ENCODE measurements around the gene LRRC3.

Gene LRRC3

GRCh38 chr21:44438531-44439210 is 16.6 kb upstream of the LRRC3 start:
- DNase-seq (ENCODE audit: low spot score): no peak

GRCh38 chr21:44439211-44439600 is 16.1 kb upstream of the LRRC3 start:
- no peak for DNase-seq (ENCODE audit: low spot score)

- DNase-seq (ENCODE audit: low spot score): no peak
These were observed 14.9 kb upstream of the LRRC3 start for GRCh38 chr21:44440241-44441040.

- DNase-seq (ENCODE audit: low spot score): no peak
These were observed 14.3 kb upstream of the LRRC3 start for GRCh38 chr21:44441041-44441400.

GRCh38 chr21:44441581-44442265 is 13.6 kb upstream of the LRRC3 start:
- DNase-seq (ENCODE audit: low spot score): no peak

- no peak for DNase-seq (ENCODE audit: low spot score)
These were observed 12.8 kb upstream of the LRRC3 start for GRCh38 chr21:44442266-44443125.

DNA sequence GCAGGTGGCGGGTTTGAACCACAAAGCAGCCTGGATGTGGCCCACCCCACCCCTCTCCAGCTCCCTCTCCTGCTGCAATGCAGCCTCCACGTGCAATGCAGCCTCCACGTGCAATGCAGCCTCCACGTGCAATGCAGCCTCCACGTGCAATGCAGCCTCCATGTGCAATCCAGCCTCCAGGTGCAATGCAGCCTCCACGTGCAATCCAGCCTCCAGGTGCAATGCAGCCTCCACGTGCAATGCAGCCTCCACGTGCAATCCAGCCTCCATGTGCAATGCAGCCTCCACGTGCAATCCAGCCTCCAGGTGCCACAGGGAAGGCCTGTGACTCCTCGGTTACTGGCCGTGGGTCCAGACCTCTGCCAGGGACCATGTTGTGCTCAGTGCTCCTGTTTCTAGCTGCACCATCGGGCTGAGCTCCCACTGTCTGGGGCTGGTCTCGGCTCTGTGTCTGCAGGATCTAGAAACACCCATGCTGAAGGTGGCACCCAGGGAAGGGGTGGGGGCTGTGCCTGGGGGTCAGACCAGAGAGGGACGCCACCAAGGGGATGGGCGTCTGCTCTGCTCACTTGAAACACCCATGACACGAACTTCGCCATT is 11.9 kb upstream of the LRRC3 start:
- no peak for DNase-seq (ENCODE audit: low spot score)

- DNase-seq (ENCODE audit: low spot score): no peak
These were observed 11.4 kb upstream of the LRRC3 start for GRCh38 chr21:44443891-44444285.

- DNase-seq (ENCODE audit: low spot score): no peak
These were observed 10.9 kb upstream of the LRRC3 start for GRCh38 chr21:44444286-44444931.

- DNase-seq (ENCODE audit: low spot score): no peak
These were observed 10.0 kb upstream of the LRRC3 start for GRCh38 chr21:44445145-44445812.

GRCh38 chr21:44448651-44449131 is 6.6 kb upstream of the LRRC3 start:
- DNase-seq (ENCODE audit: low spot score): no peak

- DNase-seq (ENCODE audit: low spot score): no peak
These were observed 5.6 kb upstream of the LRRC3 start for GRCh38 chr21:44449473-44450363.

- no peak for DNase-seq (ENCODE audit: low spot score)
These were observed 4.9 kb upstream of the LRRC3 start for GRCh38 chr21:44450402-44450801.

DNA sequence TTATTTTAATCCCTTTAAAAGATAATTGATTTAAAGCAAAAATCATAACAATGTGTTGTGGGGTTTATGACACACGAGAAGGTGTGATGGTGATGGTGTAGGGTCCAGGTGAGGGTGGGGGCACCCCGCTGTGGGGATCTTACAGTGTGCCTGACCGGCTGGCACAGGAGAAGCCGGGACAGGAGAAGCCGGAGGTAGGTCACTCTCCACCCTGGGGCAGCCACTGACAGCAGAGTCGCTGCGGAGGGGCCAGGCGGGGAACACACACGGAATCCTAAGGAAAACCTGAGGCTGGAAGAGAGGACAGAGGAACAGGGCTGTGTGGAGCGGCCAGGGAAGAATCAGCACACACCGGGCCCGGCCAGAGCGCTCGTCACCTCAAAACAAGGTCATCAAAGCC is 4.3 kb upstream of the LRRC3 start:
- DNase-seq (ENCODE audit: low spot score): no peak

DNA sequence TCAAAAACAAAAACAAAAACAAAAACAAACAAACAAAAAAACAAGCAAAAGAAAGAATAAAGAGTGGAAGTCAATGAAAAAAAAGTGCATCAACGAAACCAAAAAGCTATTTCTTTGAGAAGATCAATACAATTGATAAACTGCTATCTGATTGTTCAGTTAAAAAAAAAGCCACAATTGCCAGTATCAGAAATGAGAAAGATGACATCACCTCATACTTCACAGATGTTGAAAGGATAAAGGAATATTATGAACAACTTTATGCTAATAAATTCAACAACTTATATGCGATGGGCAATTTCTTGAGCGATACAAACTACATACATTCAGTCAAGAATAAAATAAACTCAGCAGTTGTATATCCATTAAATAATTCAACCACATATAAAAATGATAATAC is 2.2 kb upstream of the LRRC3 start:
- no peak for DNase-seq (ENCODE audit: low spot score)

GRCh38 chr21:44454058-44454457 is 1.3 kb upstream of the LRRC3 start:
- no peak for DNase-seq (ENCODE audit: low spot score)

GRCh38 chr21:44455524-44456213 is 359 bp downstream of the LRRC3 start:
- peak; percentile 79 for DNase-seq (ENCODE audit: low spot score)

DNA sequence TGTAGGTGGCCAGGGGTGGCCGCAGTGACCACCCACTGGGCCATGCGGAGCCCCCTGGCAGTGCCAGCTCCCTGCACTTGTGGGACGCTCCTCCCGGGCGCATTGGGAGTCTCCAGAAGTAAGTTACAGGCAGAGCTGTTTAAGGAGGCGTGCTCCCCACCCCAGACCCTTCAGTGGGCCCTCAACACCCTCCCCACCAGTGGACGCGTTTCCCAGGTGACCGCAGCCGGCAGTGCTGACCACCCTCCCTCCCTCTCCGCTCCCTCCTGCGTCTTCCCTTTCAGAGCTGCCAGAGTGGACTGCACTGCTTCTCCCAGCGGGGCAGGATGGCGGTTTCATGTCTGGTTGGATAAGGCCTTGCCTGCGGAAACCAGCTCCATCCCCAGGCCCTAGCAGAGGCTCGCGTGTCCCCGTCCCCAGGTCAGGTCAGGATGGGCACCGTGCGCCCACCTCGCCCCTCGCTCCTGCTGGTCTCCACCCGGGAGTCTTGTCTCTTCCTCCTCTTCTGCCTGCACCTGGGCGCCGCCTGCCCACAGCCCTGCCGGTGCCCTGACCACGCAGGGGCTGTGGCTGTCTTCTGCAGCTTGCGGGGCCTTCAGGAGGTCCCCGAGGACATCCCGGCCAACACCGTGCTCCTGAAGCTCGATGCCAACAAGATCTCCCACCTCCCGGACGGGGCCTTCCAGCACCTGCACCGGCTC is 1.1 kb downstream of the LRRC3 start:
- no peak for DNase-seq (ENCODE audit: low spot score)
